Activated CD4-positive, alpha-beta T cell treated with anti-CD3 and anti-CD28 coated beads, Interleukin-2, amount 10 ng/mL, durations not matched to agents 7 days and 5 days (primary cell): ENCODE measurements around the gene DLGAP4. TPM values are rescaled to one million over a fixed set of nuclear protein-coding genes. Genes with fewer than 3 reads are reported as not detected.

Source experiments
- CTCF ChIA-PET: fragments of 350-600 bp; sonication (Branson Sonifier 250); formaldehyde crosslinking; loops from one replicate; lab custom pipeline; 2021; ENCODE audit warnings: antibody characterized with exemption; lab: Charles Lee
- POLR2A ChIA-PET: fragments of 350-600 bp; sonication (Branson Sonifier 250); formaldehyde crosslinking; loops from one replicate; lab custom pipeline; 2021; ENCODE audit warnings: antibody characterized with exemption; lab: Charles Lee
- DNase-seq: peaks from one replicate; pipeline ENCODE4 v3.0.0-alpha.2; 2020
- H3K27ac Mint-ChIP-seq: one replicate; pipeline ENCODE4 v1.8.0; 2021; ENCODE audit warnings: mild to moderate bottlenecking, moderate library complexity, mixed read lengths
- H3K27me3 Mint-ChIP-seq: one replicate; pipeline ENCODE4 v1.8.0; 2021; ENCODE audit warnings: mixed read lengths
- H3K36me3 Mint-ChIP-seq: one replicate; pipeline ENCODE4 v1.8.0; 2021; ENCODE audit warnings: low read depth, mixed read lengths
- H3K4me1 Mint-ChIP-seq: one replicate; pipeline ENCODE4 v1.8.0; 2021; ENCODE audit warnings: mixed read lengths
- H3K4me3 Mint-ChIP-seq: one replicate; pipeline ENCODE4 v1.8.0; 2021; ENCODE audit warnings: mild to moderate bottlenecking, moderate library complexity, mixed read lengths
- H3K9me3 Mint-ChIP-seq: one replicate; pipeline ENCODE4 v1.8.0; 2021; ENCODE audit warnings: mixed read lengths
- total RNA-seq, 2 experiments: library from RNA; stranded (reverse); gene quantifications; one replicate each; pipeline ENCODE4 v1.2.3, GENCODE V29; 2021

DLGAP4 gene
- total RNA-seq, 2 experiments from 2014 or later: 26.2 to 29.5 TPM

DNA sequence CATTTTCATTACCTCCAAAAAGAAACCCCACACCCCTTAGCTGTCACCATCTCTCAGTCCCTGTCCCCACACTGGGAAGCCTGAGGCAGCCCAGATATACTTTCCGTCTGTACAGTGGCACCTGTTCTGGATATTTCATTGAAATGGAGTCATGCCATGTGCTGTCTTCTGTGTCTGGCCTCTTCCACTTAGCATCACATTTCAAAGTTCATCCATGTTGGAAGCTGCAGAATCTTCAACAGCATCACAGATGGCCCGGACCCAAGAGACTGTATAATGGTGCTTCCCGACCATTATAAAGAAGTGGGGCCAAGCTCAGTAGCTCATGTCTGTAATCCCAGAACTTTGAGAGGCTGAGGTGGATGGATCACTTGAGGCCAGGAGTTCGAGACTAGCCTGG lies 58.4 kb downstream of the DLGAP4 start:
- ChIA-PET CTCF (no interaction called here), POLR2A (no interaction called here)
- Mint-ChIP-seq H3K36me3 (no peaks in the 10 kb centered on the region), H3K4me1 (no peaks in the 10 kb centered on the region), H3K4me3 (no peak overlapping the region), H3K27ac (no peak overlapping the region), H3K27me3 (no peaks in the 10 kb centered on the region), H3K9me3 (no peaks in the 10 kb centered on the region)
- DNase-seq: no peak

DNA sequence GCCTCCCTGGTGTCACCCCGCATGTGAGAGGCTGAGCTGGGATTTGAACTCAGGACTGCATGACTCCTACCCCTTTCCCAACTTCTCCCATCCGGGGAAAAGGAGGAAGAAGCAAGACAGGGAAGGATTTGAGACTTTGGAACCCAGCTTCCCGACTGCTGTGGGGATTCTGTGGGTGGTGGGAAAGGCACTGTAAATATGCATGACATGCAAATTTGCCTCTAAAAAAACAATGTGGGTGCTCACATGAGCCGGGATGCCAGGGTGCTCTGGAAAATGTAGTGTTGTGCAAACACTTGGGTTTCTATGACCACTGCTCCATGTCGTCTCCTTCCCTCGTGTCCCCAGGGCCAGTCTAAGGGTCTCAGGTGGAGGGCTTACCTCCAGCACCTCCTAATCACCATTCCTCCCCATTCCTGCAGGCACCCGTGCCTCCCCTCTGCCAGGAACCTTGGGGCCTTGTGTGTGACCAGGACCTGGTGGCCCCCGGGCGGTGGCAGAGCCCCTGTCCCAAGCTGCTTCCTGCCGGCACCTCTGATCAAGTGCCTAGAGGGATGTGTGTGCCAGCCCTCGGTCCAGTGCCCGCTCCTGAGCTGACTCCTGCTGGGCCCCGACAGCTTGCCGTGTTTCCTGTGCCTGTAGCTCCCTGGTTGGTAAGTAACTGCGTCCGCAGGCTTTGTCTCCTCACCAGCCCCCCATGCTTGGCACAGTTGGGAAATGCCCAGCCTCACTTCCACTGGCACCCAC lies 60.7 kb downstream of the DLGAP4 start:
- H3K36me3 Mint-ChIP-seq: no peaks in the 10 kb centered on the region
- no peaks in the 10 kb centered on the region for H3K9me3 Mint-ChIP-seq
- H3K4me1 Mint-ChIP-seq: no peaks in the 10 kb centered on the region
- ChIA-PET CTCF (no interaction called here), POLR2A (no interaction called here)
- peaks cover 1% of the 10 kb centered on the region for H3K27me3 Mint-ChIP-seq
- H3K4me3 Mint-ChIP-seq: no peak overlapping the region
- DNase-seq: no peak
- no peak overlapping the region for H3K27ac Mint-ChIP-seq

DNA sequence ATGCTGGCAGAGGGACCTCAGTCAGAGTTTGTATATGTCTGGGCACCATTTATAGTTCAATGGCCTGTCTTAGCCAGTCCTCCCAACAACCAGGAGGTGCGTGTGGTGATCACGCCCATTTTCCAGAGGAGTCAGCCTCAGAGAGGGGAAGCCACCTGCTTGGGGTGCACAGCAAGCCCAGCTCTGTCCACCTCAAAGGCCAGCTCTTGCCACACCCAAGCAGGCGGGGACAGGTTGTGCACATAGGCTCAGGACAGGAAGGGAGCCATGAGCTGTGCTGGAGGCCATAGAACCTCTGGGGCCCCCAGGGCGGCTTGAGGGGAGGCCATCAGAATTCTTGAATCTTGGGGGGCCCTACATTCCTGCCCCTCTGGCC lies 61.2 kb downstream of the DLGAP4 start:
- Mint-ChIP-seq H3K4me1 (no peaks in the 10 kb centered on the region), H3K9me3 (no peaks in the 10 kb centered on the region), H3K27ac (no peak overlapping the region), H3K36me3 (no peaks in the 10 kb centered on the region), H3K27me3 (peaks cover 2% of the 10 kb centered on the region), H3K4me3 (no peak overlapping the region)
- CTCF ChIA-PET: no interaction called here
- DNase-seq: no peak
- POLR2A ChIA-PET: no interaction called here

DNA sequence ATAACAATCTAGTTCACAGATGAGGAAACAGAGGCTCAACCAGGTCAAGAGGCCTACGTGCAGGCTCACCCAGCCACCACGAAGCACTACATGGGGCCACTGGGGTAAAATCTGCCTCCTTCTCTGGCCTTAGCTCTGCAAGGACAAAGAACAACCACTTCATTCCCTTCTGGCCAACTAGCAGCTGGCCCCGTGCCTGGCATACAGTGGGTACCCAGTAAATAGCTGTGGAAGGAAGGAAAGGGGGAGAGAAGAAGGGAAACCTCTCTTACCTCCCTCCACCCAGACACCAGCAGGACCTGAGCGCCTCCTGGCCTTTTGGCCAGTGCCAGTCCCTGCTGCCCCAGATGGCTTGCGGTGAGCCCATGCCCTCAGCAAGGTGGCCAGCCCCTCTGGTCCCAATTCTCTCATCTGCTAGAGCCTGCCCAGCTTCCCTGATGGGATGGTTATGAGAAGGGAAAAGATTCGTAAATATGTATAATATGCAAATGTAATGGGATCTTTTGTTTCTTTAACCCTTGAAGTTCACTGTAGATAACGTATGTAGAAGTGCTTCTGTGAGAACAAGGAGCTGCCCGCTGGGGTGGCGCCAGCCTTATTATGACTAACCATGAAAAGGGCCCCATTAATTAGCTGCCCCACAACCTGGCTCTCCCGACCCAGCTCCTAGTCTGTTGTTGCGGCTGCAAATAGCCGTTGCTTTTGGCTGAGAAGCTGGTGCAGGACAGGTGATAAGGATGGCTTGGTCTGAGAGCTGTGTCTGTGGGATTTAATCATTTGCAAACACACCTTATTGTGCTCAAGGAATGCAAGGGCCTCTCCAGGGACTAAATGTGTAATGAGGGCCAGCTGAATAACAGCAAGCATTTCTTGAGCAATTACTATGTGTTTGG lies 62.0 kb downstream of the DLGAP4 start:
- H3K36me3 Mint-ChIP-seq: no peaks in the 10 kb centered on the region
- no peak overlapping the region for H3K27ac Mint-ChIP-seq
- H3K4me3 Mint-ChIP-seq: no peak overlapping the region
- H3K4me1 Mint-ChIP-seq: no peaks in the 10 kb centered on the region
- DNase-seq: no peak
- POLR2A ChIA-PET: interaction anchor here (0.6 kb wide), 1 partner anchor 16 kb away, joined by 5 read pairs; no protein-coding TSS in a partner anchor
- H3K9me3 Mint-ChIP-seq: no peaks in the 10 kb centered on the region
- peaks cover 2% of the 10 kb centered on the region for H3K27me3 Mint-ChIP-seq
- CTCF ChIA-PET: no interaction called here

DNA sequence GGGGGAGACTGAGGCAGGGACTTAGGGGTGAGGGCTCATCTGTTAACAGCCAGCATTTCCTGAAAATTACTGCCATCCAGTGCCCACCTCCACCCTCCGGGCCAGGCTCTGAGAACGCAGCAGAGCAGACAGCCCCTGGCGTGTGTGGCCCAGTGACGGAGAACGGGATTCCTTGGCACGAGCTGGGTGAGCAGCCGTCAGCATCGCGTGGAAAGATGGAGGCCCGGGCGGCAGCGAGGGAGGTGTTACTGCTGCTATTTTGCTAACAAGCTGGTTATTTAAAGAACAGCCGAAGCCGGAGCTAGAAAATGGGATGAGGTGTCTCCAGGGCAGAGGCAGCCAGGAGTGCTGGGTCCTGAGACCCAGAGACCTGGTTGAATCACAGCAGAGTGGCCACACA lies 62.7 kb downstream of the DLGAP4 start:
- ChIA-PET CTCF (no interaction called here), POLR2A (interaction anchor here (0.6 kb wide), 1 partner anchor 15 kb away, joined by 5 read pairs; no protein-coding TSS in a partner anchor)
- H3K4me3 Mint-ChIP-seq: no peak overlapping the region
- H3K27me3 Mint-ChIP-seq: peaks cover 2% of the 10 kb centered on the region
- no peaks in the 10 kb centered on the region for H3K9me3 Mint-ChIP-seq
- H3K36me3 Mint-ChIP-seq: no peaks in the 10 kb centered on the region
- H3K27ac Mint-ChIP-seq: no peak overlapping the region
- H3K4me1 Mint-ChIP-seq: no peaks in the 10 kb centered on the region
- DNase-seq: no peak

DNA sequence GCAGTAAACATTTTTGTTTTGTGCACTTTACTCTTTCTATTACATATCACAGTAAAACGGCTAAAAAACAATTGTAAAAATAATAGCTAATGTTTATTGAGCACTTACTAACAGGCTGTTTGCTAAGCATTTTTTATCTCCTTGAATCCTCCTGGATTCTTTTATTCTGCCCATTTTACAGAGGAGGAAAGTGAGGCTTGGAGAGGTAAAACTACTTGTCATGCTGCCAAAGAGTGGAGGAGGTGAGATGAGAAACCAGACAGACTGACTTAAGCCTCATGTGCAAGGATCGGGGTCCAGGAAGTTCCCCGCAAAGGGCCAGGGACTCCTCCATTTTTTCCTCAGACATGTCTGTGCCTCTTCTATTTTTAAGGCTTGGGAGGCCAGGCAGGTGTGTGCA lies 63.6 kb downstream of the DLGAP4 start:
- no peak for DNase-seq
- Mint-ChIP-seq H3K9me3 (no peaks in the 10 kb centered on the region), H3K4me3 (no peak overlapping the region), H3K36me3 (no peaks in the 10 kb centered on the region), H3K4me1 (no peaks in the 10 kb centered on the region), H3K27ac (no peak overlapping the region), H3K27me3 (peaks cover 5% of the 10 kb centered on the region)
- ChIA-PET POLR2A (no interaction called here), CTCF (no interaction called here)

DNA sequence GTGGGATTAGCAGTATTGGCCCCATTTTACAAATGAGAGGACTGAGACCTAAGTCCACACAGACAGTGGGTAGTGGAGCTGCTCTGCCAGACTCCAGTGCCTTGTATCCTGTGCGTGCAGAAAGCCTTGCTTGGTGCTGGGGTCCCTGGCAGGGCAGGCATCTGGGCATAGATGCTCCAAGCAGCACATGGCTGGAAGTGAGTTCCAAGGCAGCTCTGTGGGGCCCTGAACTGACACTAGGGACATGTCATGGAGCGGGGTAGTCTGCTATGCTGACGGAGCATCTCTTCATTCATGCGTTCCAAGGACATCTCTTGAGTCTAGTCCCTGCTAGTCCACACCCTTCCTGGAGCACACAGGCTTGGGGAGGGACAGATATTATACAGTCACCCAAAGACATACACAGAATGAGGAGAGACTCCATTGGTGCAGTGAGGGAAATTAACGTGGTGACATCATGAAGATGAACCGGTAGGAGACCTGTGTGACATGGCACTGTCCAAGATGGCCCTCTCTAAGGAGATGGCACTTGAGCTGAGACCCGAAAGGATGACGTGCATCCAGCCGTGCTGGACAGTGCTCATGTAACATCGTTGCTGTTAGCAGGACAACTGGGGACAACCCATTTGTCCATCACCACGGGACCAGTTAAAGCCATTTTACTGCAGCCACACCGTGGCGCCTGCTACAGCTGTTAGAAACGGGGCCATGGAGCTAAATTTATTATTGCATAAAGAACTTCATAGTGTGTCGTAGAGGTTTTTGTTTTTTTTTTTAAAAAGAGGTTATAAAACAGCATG lies 65.1 kb downstream of the DLGAP4 start:
- POLR2A ChIA-PET: no interaction called here
- no peaks in the 10 kb centered on the region for H3K4me1 Mint-ChIP-seq
- peaks cover 5% of the 10 kb centered on the region for H3K27me3 Mint-ChIP-seq
- CTCF ChIA-PET: no interaction called here
- no peak for DNase-seq
- no peak overlapping the region for H3K27ac Mint-ChIP-seq
- H3K36me3 Mint-ChIP-seq: no peaks in the 10 kb centered on the region
- no peaks in the 10 kb centered on the region for H3K9me3 Mint-ChIP-seq
- no peak overlapping the region for H3K4me3 Mint-ChIP-seq

DNA sequence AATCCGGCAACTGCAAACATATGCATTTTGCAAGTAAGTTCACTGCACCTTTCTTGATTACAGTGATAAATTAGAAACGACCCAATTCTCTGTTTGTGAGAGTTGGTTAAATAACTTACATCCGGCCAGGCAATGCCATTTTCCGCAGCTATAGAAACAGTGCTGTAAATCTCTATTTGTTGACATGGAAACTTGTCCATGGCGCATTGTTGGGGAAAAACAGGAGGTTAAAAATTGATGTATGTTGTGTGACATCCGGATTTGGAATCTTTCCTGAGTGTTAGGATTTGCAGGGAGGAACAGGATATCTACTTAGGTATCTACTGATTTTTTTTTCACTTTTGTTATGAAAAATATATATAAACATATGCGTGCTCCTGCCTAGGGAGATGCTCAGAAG lies 66.5 kb downstream of the DLGAP4 start:
- H3K4me1 Mint-ChIP-seq: no peaks in the 10 kb centered on the region
- no peaks in the 10 kb centered on the region for H3K9me3 Mint-ChIP-seq
- DNase-seq: no peak
- no peak overlapping the region for H3K4me3 Mint-ChIP-seq
- ChIA-PET POLR2A (no interaction called here), CTCF (no interaction called here)
- no peaks in the 10 kb centered on the region for H3K36me3 Mint-ChIP-seq
- no peak overlapping the region for H3K27ac Mint-ChIP-seq
- H3K27me3 Mint-ChIP-seq: peaks cover 7% of the 10 kb centered on the region

DNA sequence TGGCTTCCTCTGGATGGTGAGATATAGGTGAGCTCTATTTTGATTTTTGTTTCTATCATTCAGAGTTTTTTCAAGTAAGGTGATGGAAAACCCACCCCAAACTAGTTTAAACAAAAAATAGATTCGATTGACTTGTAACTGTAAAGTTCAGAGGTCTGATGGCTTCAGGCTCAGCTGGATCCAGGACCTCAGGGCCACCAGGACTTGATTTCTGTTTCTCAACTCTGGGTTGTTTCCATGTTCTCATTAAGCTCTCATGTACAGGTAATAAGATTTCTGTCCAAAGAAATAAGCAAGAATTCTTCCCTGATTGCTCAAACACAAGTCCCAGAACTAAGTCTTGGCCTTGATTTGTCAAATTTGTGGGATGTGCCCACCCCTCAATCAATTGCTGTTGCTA lies 67.0 kb downstream of the DLGAP4 start:
- no peak overlapping the region for H3K4me3 Mint-ChIP-seq
- DNase-seq: no peak
- no peaks in the 10 kb centered on the region for H3K36me3 Mint-ChIP-seq
- H3K9me3 Mint-ChIP-seq: no peaks in the 10 kb centered on the region
- no peaks in the 10 kb centered on the region for H3K4me1 Mint-ChIP-seq
- no peak overlapping the region for H3K27ac Mint-ChIP-seq
- H3K27me3 Mint-ChIP-seq: peaks cover 7% of the 10 kb centered on the region
- ChIA-PET CTCF (no interaction called here), POLR2A (no interaction called here)

DNA sequence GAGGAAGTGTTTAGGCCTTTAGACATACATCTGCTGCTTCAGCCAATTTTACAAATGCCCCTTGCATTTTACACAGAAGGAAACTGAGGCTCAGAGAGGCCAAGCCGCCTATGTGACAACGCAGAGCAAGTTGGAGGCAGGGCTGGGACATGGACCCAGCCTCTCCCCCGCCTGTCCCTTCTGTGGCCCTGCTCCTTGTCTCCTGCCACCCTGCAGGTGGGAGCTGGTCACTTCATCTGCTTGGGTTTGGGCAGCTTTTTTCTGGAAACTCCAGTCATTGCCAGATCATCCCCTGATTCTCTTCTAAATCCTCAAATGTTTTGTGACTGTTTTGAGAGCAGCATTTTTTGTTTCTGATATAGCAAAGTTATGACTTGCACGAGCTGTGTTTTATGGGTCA lies 68.9 kb downstream of the DLGAP4 start:
- Mint-ChIP-seq H3K27ac (no peak overlapping the region), H3K9me3 (no peaks in the 10 kb centered on the region), H3K4me1 (no peaks in the 10 kb centered on the region), H3K27me3 (peaks cover 7% of the 10 kb centered on the region), H3K36me3 (no peaks in the 10 kb centered on the region), H3K4me3 (no peak overlapping the region)
- ChIA-PET CTCF (no interaction called here), POLR2A (no interaction called here)
- no peak for DNase-seq

DNA sequence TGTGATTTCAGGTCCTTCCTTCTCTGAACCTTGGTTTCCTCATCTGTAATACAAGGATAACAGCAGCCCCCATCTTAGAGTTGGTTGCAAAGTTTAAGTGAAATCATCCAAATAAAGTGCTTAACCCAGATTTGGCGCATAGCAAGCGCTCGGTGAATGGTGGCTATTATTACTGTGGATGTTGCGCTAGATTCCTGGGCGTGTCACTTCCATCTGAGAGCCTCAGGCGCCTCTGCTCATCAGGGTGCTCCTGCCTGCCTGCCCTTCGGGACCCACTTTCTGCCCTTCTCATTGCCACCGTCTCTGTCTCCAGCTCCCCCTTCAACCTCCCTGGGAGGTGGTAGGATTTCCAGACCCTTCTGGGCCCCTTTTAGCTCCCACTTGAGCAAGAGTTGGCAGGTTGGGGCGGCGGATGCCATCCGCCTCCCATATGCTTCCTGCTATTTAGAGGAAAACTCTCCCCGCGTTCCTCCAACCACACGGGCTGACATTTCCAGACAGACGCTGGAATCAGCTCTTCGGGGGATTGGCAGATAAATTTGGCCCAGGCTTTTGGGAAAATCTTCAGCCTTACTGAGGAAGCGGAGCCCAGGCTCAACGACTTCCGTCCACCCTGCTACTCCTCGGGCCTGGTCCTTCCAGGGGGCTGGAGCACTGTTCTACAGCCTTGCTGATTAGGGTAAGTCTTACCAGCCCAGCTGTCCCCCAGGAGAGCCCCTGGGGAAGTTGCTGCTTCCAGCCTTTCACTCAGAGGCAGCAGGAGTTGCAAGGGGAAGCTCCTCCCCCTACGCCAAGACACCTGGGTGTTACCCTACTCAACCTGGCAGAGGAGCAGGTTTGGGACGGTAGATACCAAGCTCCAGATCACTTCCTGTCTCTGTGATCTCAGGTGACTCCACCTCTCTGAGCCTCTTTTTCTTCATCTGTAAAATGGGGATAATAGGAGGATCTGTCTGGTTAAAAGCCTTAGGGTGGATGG lies 71.5 kb downstream of the DLGAP4 start:
- Mint-ChIP-seq H3K9me3 (no peaks in the 10 kb centered on the region), H3K4me1 (no peaks in the 10 kb centered on the region), H3K36me3 (no peaks in the 10 kb centered on the region), H3K27ac (no peak overlapping the region), H3K4me3 (no peak overlapping the region), H3K27me3 (peaks cover 5% of the 10 kb centered on the region)
- ChIA-PET CTCF (interaction anchor here (1.1 to 1.2 kb wide), 2 partner anchors 21 to 175 kb away, joined by 3 to 4 read pairs; no protein-coding TSS in a partner anchor), POLR2A (no interaction called here)
- DNase-seq: no peak

DNA sequence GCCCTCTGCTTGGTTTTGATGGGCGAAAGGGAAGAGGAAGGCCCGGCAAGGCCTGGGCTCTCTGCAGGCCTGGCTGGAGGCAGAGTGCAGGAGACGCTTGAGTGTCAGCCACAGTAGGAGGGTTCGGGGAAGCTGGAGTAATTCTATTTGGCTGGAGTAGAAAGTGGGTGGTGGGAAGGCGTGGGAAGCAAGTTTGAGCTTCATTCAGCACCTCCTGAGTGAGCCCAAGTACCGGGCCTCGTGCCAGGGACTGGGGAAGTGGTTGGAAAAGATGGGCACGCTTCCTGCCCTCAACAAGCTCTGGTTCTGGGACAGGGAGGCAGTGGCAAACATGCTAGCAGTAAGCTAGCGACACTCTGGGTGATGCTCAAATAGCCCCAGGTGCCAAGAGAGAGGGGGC lies 72.5 kb downstream of the DLGAP4 start:
- no peak for DNase-seq
- Mint-ChIP-seq H3K36me3 (no peaks in the 10 kb centered on the region), H3K27ac (no peak overlapping the region), H3K27me3 (peaks cover 5% of the 10 kb centered on the region), H3K9me3 (no peaks in the 10 kb centered on the region), H3K4me1 (no peaks in the 10 kb centered on the region), H3K4me3 (no peak overlapping the region)
- POLR2A ChIA-PET: no interaction called here
- CTCF ChIA-PET: interaction anchor here (0.6 to 0.7 kb wide), 2 partner anchors 16 to 30 kb away, joined by 3 to 5 read pairs; no protein-coding TSS in a partner anchor
